H9 (cell line): Measurements from ENCODE around the gene EDN3. TPM values are rescaled to one million over a fixed set of nuclear protein-coding genes. Genes with fewer than 3 reads are reported as not detected.

Experiments used
- DNase-seq: peaks from one replicate; pipeline ENCODE4 v3.0.0-alpha.2; 2017
- H2AFZ ChIP-seq: one replicate; pipeline ENCODE4 v1.6.1; 2013; ENCODE audit warnings: mild to moderate bottlenecking, low read length, control low read depth, moderate library complexity
- H2AK5ac ChIP-seq: 2 replicates; pipeline ENCODE4 v1.6.1; 2013; ENCODE audit warnings: low read length, control low read depth, mixed read lengths; ENCODE audit not compliant: insufficient read length
- H2BK120ac ChIP-seq: one replicate; pipeline ENCODE4 v1.6.1; 2013; ENCODE audit warnings: low read depth, mild to moderate bottlenecking, low read length, control low read depth, inconsistent platforms; ENCODE audit not compliant: poor library complexity, severe bottlenecking
- H2BK12ac ChIP-seq: 2 replicates; pipeline ENCODE4 v1.6.1; 2013; ENCODE audit warnings: low read length, control low read depth, mixed read lengths, low read depth; ENCODE audit not compliant: insufficient read length
- H2BK15ac ChIP-seq: 2 replicates; pipeline ENCODE4 v1.6.1; 2013; ENCODE audit warnings: low read depth, low read length, control low read depth
- H2BK20ac ChIP-seq: one replicate; pipeline ENCODE4 v1.6.1; 2013; ENCODE audit warnings: low read depth, mild to moderate bottlenecking, low read length, control low read depth, inconsistent platforms; ENCODE audit not compliant: poor library complexity, severe bottlenecking
- H2BK5ac ChIP-seq: 2 replicates; pipeline ENCODE4 v1.6.1; 2013; ENCODE audit warnings: low read length, control low read depth, mixed read lengths; ENCODE audit not compliant: insufficient read length
- H3K14ac ChIP-seq: 2 replicates; pipeline ENCODE4 v1.6.1; 2013; ENCODE audit warnings: low read length, control low read depth; ENCODE audit not compliant: insufficient read depth
- H3K18ac ChIP-seq: 2 replicates; pipeline ENCODE4 v1.6.1; 2013; ENCODE audit warnings: low read depth, mild to moderate bottlenecking, mixed read lengths, low read length, control low read depth; ENCODE audit not compliant: insufficient read length
- H3K23ac ChIP-seq: 2 replicates; pipeline ENCODE4 v1.6.1; 2013; ENCODE audit warnings: low read length, control low read depth, mixed read lengths, low read depth; ENCODE audit not compliant: insufficient read length
- H3K23me2 ChIP-seq: 2 replicates; pipeline ENCODE4 v1.6.1; 2013; ENCODE audit warnings: low read depth, mild to moderate bottlenecking, mixed read lengths, low read length, control low read depth; ENCODE audit not compliant: insufficient read length, poor library complexity, severe bottlenecking
- H3K27ac ChIP-seq: 2 replicates; pipeline ENCODE4 v1.5.1; 2013; ENCODE audit warnings: low read length, control low read depth, mixed read lengths, low read depth; ENCODE audit not compliant: insufficient read length
- H3K27me3 ChIP-seq: 2 replicates; pipeline ENCODE4 v1.6.1; 2013; ENCODE audit warnings: low read length, control low read depth, inconsistent platforms; ENCODE audit not compliant: insufficient read depth
- H3K4ac ChIP-seq: 2 replicates; pipeline ENCODE4 v1.6.1; 2013; ENCODE audit warnings: low read depth, mild to moderate bottlenecking, control low read depth, inconsistent platforms, low read length, moderate library complexity
- H3K4me1 ChIP-seq: 2 replicates; pipeline ENCODE4 v1.6.1; 2013; ENCODE audit warnings: low read length, control low read depth, inconsistent platforms; ENCODE audit not compliant: insufficient read depth
- H3K4me2 ChIP-seq: 2 replicates; pipeline ENCODE4 v1.6.1; 2013; ENCODE audit warnings: low read length, control low read depth, mixed read lengths; ENCODE audit not compliant: insufficient read length, insufficient read depth
- H3K56ac ChIP-seq: 2 replicates; pipeline ENCODE4 v1.6.1; 2013; ENCODE audit warnings: low read depth, mild to moderate bottlenecking, mixed read lengths, low read length, control low read depth; ENCODE audit not compliant: insufficient read length
- H3K79me1 ChIP-seq: 2 replicates; pipeline ENCODE4 v1.6.1; 2013; ENCODE audit warnings: low read depth, mild to moderate bottlenecking, moderate library complexity, low read length, control low read depth, inconsistent platforms; ENCODE audit not compliant: insufficient read depth, poor library complexity, severe bottlenecking
- H3K79me2 ChIP-seq: 2 replicates; pipeline ENCODE4 v1.6.1; 2013; ENCODE audit warnings: low read length, control low read depth, inconsistent platforms; ENCODE audit not compliant: insufficient read depth
- H3K9ac ChIP-seq: 2 replicates; pipeline ENCODE4 v1.6.1; 2013; ENCODE audit warnings: low read length, control low read depth, mixed read lengths; ENCODE audit not compliant: insufficient read length; ENCODE audit errors: extremely low read depth
- H3K9me3 ChIP-seq: one replicate; pipeline ENCODE4 v1.6.1; 2013; ENCODE audit warnings: low read depth, low read length, inconsistent platforms; ENCODE audit not compliant: control insufficient read depth
- H3T11ph ChIP-seq: one replicate; pipeline ENCODE4 v1.6.1; 2013; ENCODE audit warnings: mild to moderate bottlenecking, low read length, control low read depth, inconsistent platforms
- H4K20me1 ChIP-seq: one replicate; pipeline ENCODE4 v1.6.1; 2013; ENCODE audit not compliant: control insufficient read depth, insufficient read length, insufficient read depth
- H4K5ac ChIP-seq: 2 replicates; pipeline ENCODE4 v1.6.1; 2013; ENCODE audit warnings: low read depth, mild to moderate bottlenecking, mixed read lengths, low read length, control low read depth; ENCODE audit not compliant: insufficient read length
- H4K8ac ChIP-seq: replicated peaks from 2 replicates; pipeline ENCODE4 v1.6.1; 2013; ENCODE audit warnings: low read length, control low read depth, mixed read lengths, low read depth; ENCODE audit not compliant: insufficient read length
- H4K91ac ChIP-seq: 2 replicates; pipeline ENCODE4 v1.6.1; 2013; ENCODE audit warnings: low read depth, mild to moderate bottlenecking, moderate library complexity, mixed read lengths, low read length, control low read depth; ENCODE audit not compliant: insufficient read length
- H3K27ac Mint-ChIP-seq, 3 experiments: 2 replicates in 2 of 3; 3 replicates in 1 of 3; pipeline ENCODE4 v1.8.0; 2020 to 2021; ENCODE audit warnings: mixed read lengths in 3 of 3, mild to moderate bottlenecking in 1 of 3, moderate library complexity in 1 of 3
- H3K27me3 Mint-ChIP-seq: 2 replicates; pipeline ENCODE4 v1.8.0; 2021; ENCODE audit warnings: low read depth, mild to moderate bottlenecking, moderate library complexity, mixed read lengths
- H3K36me3 Mint-ChIP-seq, 3 experiments: 2 replicates in 2 of 3; 3 replicates in 1 of 3; pipeline ENCODE4 v1.8.0; 2020 to 2021; ENCODE audit warnings: low read depth in 3 of 3, mixed read lengths in 3 of 3; ENCODE audit not compliant: insufficient read depth in 1 of 3
- H3K4me1 Mint-ChIP-seq, 2 experiments: 2 replicates each; pipeline ENCODE4 v1.8.0; 2020; ENCODE audit warnings: mixed read lengths in 2 of 2
- H3K4me3 Mint-ChIP-seq, 2 experiments: 2 replicates in 1 of 2; 3 replicates in 1 of 2; pipeline ENCODE4 v1.8.0; 2020 to 2021; ENCODE audit warnings: mild to moderate bottlenecking in 2 of 2, mixed read lengths in 2 of 2, moderate library complexity in 1 of 2
- H3K9me3 Mint-ChIP-seq, 2 experiments: 2 replicates in 1 of 2; 3 replicates in 1 of 2; pipeline ENCODE4 v1.8.0; 2020; ENCODE audit warnings: mild to moderate bottlenecking in 2 of 2, mixed read lengths in 2 of 2, moderate library complexity in 1 of 2
- CTCF ChIP-seq: fragments of 200-600 bp; sonication (generic); conservative IDR thresholded peaks from 3 replicates; pipeline ENCODE4 v1.8.0; 2021; ENCODE audit warnings: antibody characterized with exemption, mild to moderate bottlenecking
- WGBS: extraction: QIAGEN DNeasy Blood & Tissue Kit; methylation state at CpG from one replicate; pipeline ENCODE4 v1.1.7; 2013; ENCODE audit warnings: missing lambda C conversion rate, low lambda C conversion rate, mixed read lengths; ENCODE audit not compliant: insufficient read length; ENCODE audit errors: extremely low coverage; 5-methylcytosine and 5-hydroxymethylcytosine counted together
- total RNA-seq: library from RNA; stranded (reverse); gene quantifications from 2 replicates; pipeline ENCODE4 v1.2.1, GENCODE V29; 2021

The EDN3 gene
- total RNA-seq, 1 experiment from 2014 or later, result 0.20 TPM

GRCh38 chr20:59354460-59354859 lies 54.0 kb downstream of the EDN3 start:
- H3K4me1 Mint-ChIP-seq, result no peaks in the 10 kb centered on the region
- Histone ChIP-seq H2BK5ac (no peak overlapping the region), H3K18ac (no peak overlapping the region), H3K9me3 (no peaks in the 10 kb centered on the region), H2AFZ (no peak overlapping the region), H4K8ac (no peak overlapping the region), H2BK12ac (no peak overlapping the region), H3K23ac (no peak overlapping the region), H3T11ph (no peak overlapping the region), H4K5ac (no peak overlapping the region), H3K27ac (no peak overlapping the region), H3K79me2 (no peaks in the 10 kb centered on the region), H3K56ac (no peak overlapping the region), H3K23me2 (no peaks in the 10 kb centered on the region), H3K4me2 (no peak overlapping the region), H3K4ac (no peak overlapping the region), H3K4me1 (no peaks in the 10 kb centered on the region), H2BK120ac (no peak overlapping the region), H3K79me1 (no peaks in the 10 kb centered on the region), H3K14ac (no peak overlapping the region), H3K9ac (no peak overlapping the region), H2AK5ac (no peak overlapping the region), H2BK15ac (no peak overlapping the region), H4K20me1 (no peaks in the 10 kb centered on the region), H2BK20ac (no peak overlapping the region), H3K27me3 (no peaks in the 10 kb centered on the region; the same call in 1 of the 2 replicates), H4K91ac (no peak overlapping the region)
- TF ChIP-seq CTCF, result no peak
- no CpG with 5 or more reads among the region's 6 CpGs for WGBS
- DNase-seq, result no peak
- no peak overlapping the region for H3K27ac Mint-ChIP-seq
- no peak overlapping the region for H3K4me3 Mint-ChIP-seq
- no peaks in the 10 kb centered on the region; a peak in 1 of 5 replicates for H3K9me3 Mint-ChIP-seq
- no peaks in the 10 kb centered on the region for H3K36me3 Mint-ChIP-seq
- H3K27me3 Mint-ChIP-seq, result peaks cover 16% of the 10 kb centered on the region
